Panc1 (cell line): ENCODE data around the gene CUL7. TPM values are rescaled to one million over a fixed set of nuclear protein-coding genes. Genes with fewer than 3 reads are reported as not detected.
A peak's percentile ranks its signal among the peaks of the same experiment; 100 is the strongest.

Experiments
- ATAC-seq: fragments of 200-7000 bp; cut with Tn5 transposase; 2 replicates; pipeline ENCODE4 v1.9.1; 2020; ENCODE audit warnings: mild to moderate bottlenecking, moderate library complexity
- BruUV-seq: library from RNA; stranded (reverse); fragments of 400-500 nt; replicated peaks from 2 replicates; lab custom pipeline; 2021; lab: Mats Ljungman, UMichigan
- CTCF ChIA-PET: fragments of 300-600 bp; sonication (Branson Sonifier 250); formaldehyde crosslinking; loops from one replicate; lab custom pipeline; 2022; ENCODE audit warnings: antibody characterized with exemption; lab: Charles Lee
- POLR2A ChIA-PET: fragments of 300-600 bp; sonication (Branson Sonifier 250); formaldehyde crosslinking; loops from one replicate; lab custom pipeline; 2022; ENCODE audit warnings: antibody characterized with exemption; lab: Charles Lee
- DNase-seq: peaks from one replicate; pipeline ENCODE4 v3.0.0-alpha.2; 2010; ENCODE audit warnings: low read depth, low spot score
- H3K27ac ChIP-seq: 2 replicates; pipeline ENCODE4 v1.5.1; 2011; ENCODE audit warnings: mild to moderate bottlenecking, low read length, inconsistent platforms
- H3K27me3 ChIP-seq: fragments of 200-500 bp; sonication (Bioruptor generic); 2 replicates; pipeline ENCODE4 v1.6.0; 2014; ENCODE audit warnings: low read length, inconsistent platforms; ENCODE audit not compliant: control insufficient read depth, insufficient read depth
- H3K36me3 ChIP-seq: fragments of 200-500 bp; sonication (Bioruptor generic); 2 replicates; pipeline ENCODE4 v1.5.1; 2014; ENCODE audit warnings: inconsistent platforms, mild to moderate bottlenecking, low read length, moderate library complexity; ENCODE audit not compliant: control insufficient read depth, insufficient read depth
- H3K4me1 ChIP-seq: 2 replicates; pipeline ENCODE4 v1.5.1; 2011; ENCODE audit warnings: inconsistent platforms, mild to moderate bottlenecking, low read length, moderate library complexity; ENCODE audit not compliant: control insufficient read depth, insufficient read depth
- H3K4me3 ChIP-seq, 2 experiments: 2 replicates each; pipeline ENCODE4 v1.5.1; 2011 to 2012; ENCODE audit warnings: low read depth in 2 of 2, low read length in 2 of 2, mild to moderate bottlenecking in 2 of 2, inconsistent platforms in 1 of 2, moderate library complexity in 1 of 2
- H3K9me3 ChIP-seq: fragments of 200-500 bp; sonication (Bioruptor generic); 2 replicates; pipeline ENCODE4 v1.5.1; 2014; ENCODE audit warnings: low read depth, mild to moderate bottlenecking, inconsistent platforms, low read length, moderate library complexity; ENCODE audit not compliant: control insufficient read depth, insufficient read depth
- POLR2AphosphoS5 ChIP-seq: IDR thresholded peaks from 2 replicates; pipeline ENCODE4 v1.6.1; 2012; ENCODE audit warnings: mild to moderate bottlenecking, low read depth, low read length, moderate library complexity
- SIN3A ChIP-seq: IDR thresholded peaks from 2 replicates; pipeline ENCODE4 v1.6.1; 2012; ENCODE audit warnings: low read depth, mild to moderate bottlenecking, low read length, moderate library complexity, borderline replicate concordance; ENCODE audit not compliant: insufficient read depth
- TCF7L2 ChIP-seq: IDR thresholded peaks from 2 replicates; pipeline ENCODE4 v1.6.1; 2011; ENCODE audit warnings: mild to moderate bottlenecking, low read depth, low read length, inconsistent platforms
- in situ Hi-C: cut with HindIII; loops from 2 replicates; pipeline ENCODE4 v1.10.0; 2016; ENCODE audit warnings: low sequenced_read_pairs, low pct_unique_long_range_greater_than_20kb
- intact Hi-C: fragments of 100-400 bp; cut with micrococcal nuclease; formaldehyde crosslinking; loops from one replicate; pipeline ENCODE4 v1.10.0; 2022; ENCODE audit not compliant: unreplicated experiment
- total RNA-seq: library from RNA; stranded (reverse); gene quantifications from one replicate; pipeline ENCODE4 v1.2.1, GENCODE V29; 2021; ENCODE audit not compliant: unreplicated experiment
- TF ChIP-seq, protein P1 (sequence below), 2 experiments: IDR thresholded peaks; 2 replicates each; pipeline ENCODE4 v1.6.1; 2011 to 2012; ENCODE audit warnings: low read depth in 2 of 2, control low read depth in 1 of 2, low read length in 1 of 2, mild to moderate bottlenecking in 1 of 2, moderate library complexity in 1 of 2; ENCODE audit not compliant: insufficient read depth in 1 of 2
- TF ChIP-seq, protein P2 (sequence below): fragments of 450-650 bp; IDR thresholded peaks from 2 replicates; pipeline ENCODE4 v1.5.1; 2017; ENCODE audit warnings: mild to moderate bottlenecking

Gene CUL7
- total RNA-seq, 1 experiment from 2014 or later, result 32.1 TPM

DNA sequence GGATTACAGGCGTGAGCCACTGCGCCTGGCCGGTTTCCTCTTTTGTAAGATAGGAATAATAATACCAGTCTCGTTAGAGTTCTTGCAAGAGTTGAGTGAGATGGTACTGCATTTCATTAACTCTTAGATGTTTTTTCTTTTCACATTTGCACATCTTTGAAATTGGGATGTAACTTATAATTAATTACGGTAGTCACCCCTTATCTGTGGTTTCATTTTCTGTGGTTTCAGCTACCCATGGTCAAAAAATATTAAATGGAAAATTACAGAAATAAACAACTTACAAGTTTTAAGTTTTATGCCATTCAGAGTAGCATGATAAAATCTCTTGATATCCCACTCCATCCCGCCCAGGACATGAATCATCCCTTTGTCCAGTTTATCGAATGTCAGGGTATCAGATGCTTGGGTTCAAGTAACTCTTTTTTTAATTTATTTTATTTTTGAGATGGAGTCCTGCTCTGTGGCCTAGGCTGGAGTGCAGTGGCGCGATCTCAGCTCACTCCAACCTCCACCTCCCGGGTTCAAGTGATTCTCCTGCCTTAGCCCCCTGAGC, 37.9 kb upstream of the CUL7 start:
- POLR2A ChIA-PET, result no interaction called here
- peaks cover 85% of the 10 kb centered on the region for H3K4me1 ChIP-seq
- in situ Hi-C loops, result no loop called here

DNA sequence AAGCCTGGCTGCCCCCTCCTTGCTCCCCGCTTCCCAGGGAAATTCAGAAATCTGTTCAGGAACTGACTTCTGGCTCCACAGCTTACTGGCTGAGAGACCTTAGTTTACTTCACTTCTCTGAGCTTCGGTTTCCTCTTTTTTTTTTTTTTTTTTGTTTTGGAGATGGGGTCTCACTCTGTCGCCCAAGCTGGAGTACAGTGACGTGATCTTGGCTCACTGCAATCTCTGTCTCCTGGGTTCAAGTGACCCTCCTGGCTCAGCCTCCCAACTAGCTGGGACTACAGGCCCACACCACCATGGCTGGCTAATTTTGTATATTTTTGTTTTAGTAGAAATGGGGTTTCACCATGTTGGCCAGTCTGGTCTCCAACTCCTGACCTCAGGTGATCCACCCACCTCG, 37.4 kb upstream of the CUL7 start:
- CTCF ChIA-PET, result interaction anchor here (0.6 to 0.8 kb wide), 2 partner anchors 35 to 52 kb away, joined by 3 to 6 read pairs; no protein-coding TSS in a partner anchor
- TF ChIP-seq POLR2AphosphoS5 (no peak), TCF7L2 (no peak), SIN3A (no peak)
- TF ChIP-seq, protein P1, sequence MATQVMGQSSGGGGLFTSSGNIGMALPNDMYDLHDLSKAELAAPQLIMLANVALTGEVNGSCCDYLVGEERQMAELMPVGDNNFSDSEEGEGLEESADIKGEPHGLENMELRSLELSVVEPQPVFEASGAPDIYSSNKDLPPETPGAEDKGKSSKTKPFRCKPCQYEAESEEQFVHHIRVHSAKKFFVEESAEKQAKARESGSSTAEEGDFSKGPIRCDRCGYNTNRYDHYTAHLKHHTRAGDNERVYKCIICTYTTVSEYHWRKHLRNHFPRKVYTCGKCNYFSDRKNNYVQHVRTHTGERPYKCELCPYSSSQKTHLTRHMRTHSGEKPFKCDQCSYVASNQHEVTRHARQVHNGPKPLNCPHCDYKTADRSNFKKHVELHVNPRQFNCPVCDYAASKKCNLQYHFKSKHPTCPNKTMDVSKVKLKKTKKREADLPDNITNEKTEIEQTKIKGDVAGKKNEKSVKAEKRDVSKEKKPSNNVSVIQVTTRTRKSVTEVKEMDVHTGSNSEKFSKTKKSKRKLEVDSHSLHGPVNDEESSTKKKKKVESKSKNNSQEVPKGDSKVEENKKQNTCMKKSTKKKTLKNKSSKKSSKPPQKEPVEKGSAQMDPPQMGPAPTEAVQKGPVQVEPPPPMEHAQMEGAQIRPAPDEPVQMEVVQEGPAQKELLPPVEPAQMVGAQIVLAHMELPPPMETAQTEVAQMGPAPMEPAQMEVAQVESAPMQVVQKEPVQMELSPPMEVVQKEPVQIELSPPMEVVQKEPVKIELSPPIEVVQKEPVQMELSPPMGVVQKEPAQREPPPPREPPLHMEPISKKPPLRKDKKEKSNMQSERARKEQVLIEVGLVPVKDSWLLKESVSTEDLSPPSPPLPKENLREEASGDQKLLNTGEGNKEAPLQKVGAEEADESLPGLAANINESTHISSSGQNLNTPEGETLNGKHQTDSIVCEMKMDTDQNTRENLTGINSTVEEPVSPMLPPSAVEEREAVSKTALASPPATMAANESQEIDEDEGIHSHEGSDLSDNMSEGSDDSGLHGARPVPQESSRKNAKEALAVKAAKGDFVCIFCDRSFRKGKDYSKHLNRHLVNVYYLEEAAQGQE (IDR thresholded peaks at IDR 0.05; ENCODE audit: insufficient read depth in 1 of 2, low read depth in 2 of 2, low read length in 1 of 2), result no peak
- TF ChIP-seq, protein P2, sequence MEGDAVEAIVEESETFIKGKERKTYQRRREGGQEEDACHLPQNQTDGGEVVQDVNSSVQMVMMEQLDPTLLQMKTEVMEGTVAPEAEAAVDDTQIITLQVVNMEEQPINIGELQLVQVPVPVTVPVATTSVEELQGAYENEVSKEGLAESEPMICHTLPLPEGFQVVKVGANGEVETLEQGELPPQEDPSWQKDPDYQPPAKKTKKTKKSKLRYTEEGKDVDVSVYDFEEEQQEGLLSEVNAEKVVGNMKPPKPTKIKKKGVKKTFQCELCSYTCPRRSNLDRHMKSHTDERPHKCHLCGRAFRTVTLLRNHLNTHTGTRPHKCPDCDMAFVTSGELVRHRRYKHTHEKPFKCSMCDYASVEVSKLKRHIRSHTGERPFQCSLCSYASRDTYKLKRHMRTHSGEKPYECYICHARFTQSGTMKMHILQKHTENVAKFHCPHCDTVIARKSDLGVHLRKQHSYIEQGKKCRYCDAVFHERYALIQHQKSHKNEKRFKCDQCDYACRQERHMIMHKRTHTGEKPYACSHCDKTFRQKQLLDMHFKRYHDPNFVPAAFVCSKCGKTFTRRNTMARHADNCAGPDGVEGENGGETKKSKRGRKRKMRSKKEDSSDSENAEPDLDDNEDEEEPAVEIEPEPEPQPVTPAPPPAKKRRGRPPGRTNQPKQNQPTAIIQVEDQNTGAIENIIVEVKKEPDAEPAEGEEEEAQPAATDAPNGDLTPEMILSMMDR, result no peak
- POLR2A ChIA-PET, result no interaction called here

More for the DNA sequence above, 37.9 kb upstream of the CUL7 start:
- TF ChIP-seq, protein P1 (IDR thresholded peaks at IDR 0.05; ENCODE audit: insufficient read depth in 1 of 2, low read depth in 2 of 2, low read length in 1 of 2), result no peak
- TF ChIP-seq SIN3A (no peak), TCF7L2 (no peak), POLR2AphosphoS5 (no peak)
- TF ChIP-seq, protein P2, result no peak
- Histone ChIP-seq H3K27ac (peak overlapping the region; percentile 97), H3K9me3 (no peaks in the 10 kb centered on the region), H3K36me3 (no peaks in the 10 kb centered on the region), H3K4me3 (no peak overlapping the region), H3K27me3 (no peaks in the 10 kb centered on the region)
- DNase-seq (no peak), ATAC-seq (no peak)
- CTCF ChIA-PET, result interaction anchor here (0.8 kb wide), 1 partner anchor 34 kb away, joined by 3 read pairs; no protein-coding TSS in a partner anchor
- BruUV-seq, result no TSS peak
- intact Hi-C loops, result loop anchor here (5.0 kb wide), 1 partner anchor 41 kb away; no protein-coding TSS in a partner anchor

More for the DNA sequence above, 37.4 kb upstream of the CUL7 start:
- H3K27ac ChIP-seq, result peak overlapping the region; percentile 97
- DNase-seq (no peak), ATAC-seq (no peak)
- intact Hi-C loops (loop anchor here (5.0 kb wide), 1 partner anchor 41 kb away; no protein-coding TSS in a partner anchor), in situ Hi-C loops (no loop called here)
- no TSS peak for BruUV-seq
- H3K9me3 ChIP-seq, result no peaks in the 10 kb centered on the region
- H3K27me3 ChIP-seq, result no peaks in the 10 kb centered on the region
- H3K4me1 ChIP-seq, result peaks cover 83% of the 10 kb centered on the region
- peak overlapping the region in 1 of 2 experiments; percentile 39; a peak in 1 of 4 replicates for H3K4me3 ChIP-seq
- no peaks in the 10 kb centered on the region for H3K36me3 ChIP-seq
